ENCODE measurements around the gene CRHR1.

Gene CRHR1

GRCh38 chr17:45846646-45847045 is 62.5 kb downstream of the CRHR1 start:
- no peaks in the 10 kb centered on the region for H3F3A ChIP-seq (ENCODE audit: insufficient read depth)
- H3K36me3 ChIP-seq (ENCODE audit: low read length), result no peaks in the 10 kb centered on the region
- TF ChIP-seq CTCF (IDR thresholded peaks at IDR 0.05; ENCODE audit: insufficient read depth, low read length, poor library complexity, severe bottlenecking) (no peak), EZH2phosphoT487 (conservative IDR thresholded peaks at IDR 0.05; ENCODE audit: low read length) (no peak)
- H3K4me2 ChIP-seq (ENCODE audit: low read depth, low read length, poor library complexity, severe bottlenecking), result no peak overlapping the region
- no peak overlapping the region for H3K27ac ChIP-seq (ENCODE audit: low read depth, low read length)
- H3K9me2 ChIP-seq (replicated peaks; ENCODE audit: insufficient read depth, low read length), result no peaks in the 10 kb centered on the region
- H4K20me1 ChIP-seq (ENCODE audit: low read depth, low read length), result no peaks in the 10 kb centered on the region
- H3K9ac ChIP-seq (ENCODE audit: low read length), result no peak overlapping the region
- H3K9me3 ChIP-seq (ENCODE audit: insufficient read depth, low read length), result no peaks in the 10 kb centered on the region
- no peak overlapping the region for H3K4me3 ChIP-seq (ENCODE audit: insufficient read depth, low read length, poor library complexity, severe bottlenecking)
- H3K27me3 ChIP-seq (ENCODE audit: low read length), result no peaks in the 10 kb centered on the region
- H3K79me2 ChIP-seq (ENCODE audit: insufficient read depth, low read length), result no peaks in the 10 kb centered on the region
- no peak overlapping the region for H2AFZ ChIP-seq (ENCODE audit: low read depth, low read length, severe bottlenecking)

- Histone ChIP-seq H3K27me3 (ENCODE audit: low read length) (no peaks in the 10 kb centered on the region), H3K36me3 (ENCODE audit: low read length) (no peaks in the 10 kb centered on the region), H3K9me2 (replicated peaks; ENCODE audit: insufficient read depth, low read length) (no peaks in the 10 kb centered on the region), H3K27ac (ENCODE audit: low read depth, low read length) (no peak overlapping the region), H3K4me2 (ENCODE audit: low read depth, low read length, poor library complexity, severe bottlenecking) (no peak overlapping the region), H3K9me3 (ENCODE audit: insufficient read depth, low read length) (no peaks in the 10 kb centered on the region), H3K9ac (ENCODE audit: low read length) (no peak overlapping the region), H3K79me2 (ENCODE audit: insufficient read depth, low read length) (no peaks in the 10 kb centered on the region), H2AFZ (ENCODE audit: low read depth, low read length, severe bottlenecking) (no peak overlapping the region), H3K4me3 (ENCODE audit: insufficient read depth, low read length, poor library complexity, severe bottlenecking) (no peak overlapping the region), H3F3A (ENCODE audit: insufficient read depth) (no peaks in the 10 kb centered on the region), H4K20me1 (ENCODE audit: low read depth, low read length) (no peaks in the 10 kb centered on the region)
- TF ChIP-seq EZH2phosphoT487 (conservative IDR thresholded peaks at IDR 0.05; ENCODE audit: low read length), result no peak
- TF ChIP-seq CTCF (IDR thresholded peaks at IDR 0.05; ENCODE audit: insufficient read depth, low read length, poor library complexity, severe bottlenecking), result no peak
Observed at GRCh38 chr17:45847101-45847500, 63.0 kb downstream of the CRHR1 start.

GRCh38 chr17:45847747-45848146 is 63.6 kb downstream of the CRHR1 start:
- Histone ChIP-seq H3K27me3 (ENCODE audit: low read length) (no peaks in the 10 kb centered on the region), H2AFZ (ENCODE audit: low read depth, low read length, severe bottlenecking) (no peak overlapping the region), H3K9ac (ENCODE audit: low read length) (no peak overlapping the region), H3K36me3 (ENCODE audit: low read length) (no peaks in the 10 kb centered on the region), H3K4me2 (ENCODE audit: low read depth, low read length, poor library complexity, severe bottlenecking) (no peak overlapping the region), H3K27ac (ENCODE audit: low read depth, low read length) (no peak overlapping the region), H3K79me2 (ENCODE audit: insufficient read depth, low read length) (no peaks in the 10 kb centered on the region), H3K9me3 (ENCODE audit: insufficient read depth, low read length) (no peaks in the 10 kb centered on the region), H3K9me2 (replicated peaks; ENCODE audit: insufficient read depth, low read length) (no peaks in the 10 kb centered on the region), H3F3A (ENCODE audit: insufficient read depth) (no peaks in the 10 kb centered on the region), H3K4me3 (ENCODE audit: insufficient read depth, low read length, poor library complexity, severe bottlenecking) (no peak overlapping the region), H4K20me1 (ENCODE audit: low read depth, low read length) (no peaks in the 10 kb centered on the region)
- TF ChIP-seq EZH2phosphoT487 (conservative IDR thresholded peaks at IDR 0.05; ENCODE audit: low read length) (no peak), CTCF (IDR thresholded peaks at IDR 0.05; ENCODE audit: insufficient read depth, low read length, poor library complexity, severe bottlenecking) (no peak)
